GM12878 (cell line): Measurements from ENCODE around the gene SERPINI1. TPM values are rescaled to one million over a fixed set of nuclear protein-coding genes. Genes with fewer than 3 reads are reported as not detected.
A peak's percentile ranks its signal among the peaks of the same experiment; 100 is the strongest.

Source experiments
- BACH1 ChIP-seq: fragments of 450-650 bp; IDR thresholded peaks from 2 replicates; pipeline ENCODE4 v1.6.1; 2017; ENCODE audit warnings: mild to moderate bottlenecking, borderline replicate concordance
- CREM ChIP-seq: IDR thresholded peaks from 2 replicates; pipeline ENCODE4 v1.6.1; 2014; ENCODE audit warnings: antibody characterized with exemption, low read depth
- EP300 ChIP-seq, 2 experiments: fragments of 150-350 bp in 1 of 2; IDR thresholded peaks; 2 replicates each; pipeline ENCODE4 v1.6.1; 2011 to 2012; ENCODE audit warnings: low read depth in 2 of 2, low read length in 2 of 2, borderline replicate concordance in 1 of 2, improper control_type of control experiment in 1 of 2, inconsistent platforms in 1 of 2; ENCODE audit not compliant: control insufficient read depth in 1 of 2
- ESRRA ChIP-seq: IDR thresholded peaks from 2 replicates; pipeline ENCODE4 v1.6.1; 2012; ENCODE audit warnings: mild to moderate bottlenecking, low read length, improper control_type of control experiment
- ETV6 ChIP-seq, 2 experiments: fragments of 450-650 bp in 1 of 2; IDR thresholded peaks in 1 of 2; conservative IDR thresholded peaks in 1 of 2; 2 replicates each; pipeline ENCODE4 v1.6.1; 2014; ENCODE audit warnings: antibody characterized with exemption in 1 of 2, borderline replicate concordance in 1 of 2, low read depth in 1 of 2, mild to moderate bottlenecking in 1 of 2, moderate library complexity in 1 of 2
- GABPA ChIP-seq: IDR thresholded peaks from 2 replicates; pipeline ENCODE4 v1.6.1; 2014; ENCODE audit warnings: antibody characterized with exemption, low read depth, mild to moderate bottlenecking, inconsistent platforms
- HDAC6 ChIP-seq: fragments of 200-600 bp; sonication (generic); IDR thresholded peaks from one replicate; pipeline ENCODE4 v1.8.0; 2017; ENCODE audit warnings: antibody characterized with exemption; ENCODE audit not compliant: unreplicated experiment
- HDGF ChIP-seq: fragments of 450-650 bp; IDR thresholded peaks from 2 replicates; pipeline ENCODE4 v1.6.1; 2016; ENCODE audit warnings: antibody characterized with exemption
- KAT2A ChIP-seq: conservative IDR thresholded peaks from 2 replicates; pipeline ENCODE4 v1.6.1; 2011; ENCODE audit warnings: low read depth, low read length; ENCODE audit not compliant: control insufficient read depth
- MTA2 ChIP-seq: fragments of 450-650 bp; IDR thresholded peaks from 2 replicates; pipeline ENCODE4 v1.6.1; 2016; ENCODE audit warnings: low read depth, mild to moderate bottlenecking, moderate library complexity
- NFIC ChIP-seq: IDR thresholded peaks from 2 replicates; pipeline ENCODE4 v1.6.1; 2012; ENCODE audit warnings: low read depth, mild to moderate bottlenecking, inconsistent platforms, low read length, moderate library complexity
- PKNOX1 ChIP-seq: fragments of 450-650 bp; IDR thresholded peaks from 2 replicates; pipeline ENCODE4 v1.6.1; 2016; ENCODE audit warnings: mild to moderate bottlenecking
- RBBP5 ChIP-seq: fragments of 200-600 bp; sonication (generic); conservative IDR thresholded peaks from 2 replicates; pipeline ENCODE4 v1.6.1; 2016
- SMAD5 ChIP-seq: IDR thresholded peaks from 2 replicates; pipeline ENCODE4 v1.6.1; 2016; ENCODE audit warnings: antibody characterized with exemption, low read depth
- SMC3 ChIP-seq: IDR thresholded peaks from 2 replicates; pipeline ENCODE4 v1.6.1; 2011; ENCODE audit warnings: low read length, improper control_type of control experiment, borderline replicate concordance
- SREBF2 ChIP-seq: IDR thresholded peaks from 2 replicates; pipeline ENCODE4 v1.6.1; 2012; ENCODE audit warnings: mild to moderate bottlenecking, low read length
- ZBTB11 ChIP-seq: fragments of 450-650 bp; formaldehyde crosslinking; IDR thresholded peaks from 2 replicates; pipeline ENCODE4 v1.5.0; 2022; ENCODE audit warnings: mild to moderate bottlenecking, missing genetic modification characterization
- ZNF384 ChIP-seq: IDR thresholded peaks from 2 replicates; pipeline ENCODE4 v1.6.1; 2012; ENCODE audit warnings: low read depth, mild to moderate bottlenecking, low read length, improper control_type of control experiment, borderline replicate concordance
- ZZZ3 ChIP-seq: IDR thresholded peaks from 2 replicates; pipeline ENCODE4 v1.6.1; 2011; ENCODE audit warnings: low read depth; ENCODE audit not compliant: control insufficient read depth, insufficient read length
- polyA plus RNA-seq, 11 experiments: library from polyadenylated mRNA; depleted of rRNA in 4 of 11; unstranded in 6 of 11; stranded (reverse) in 5 of 11; fragments of >200 nt; fragmentation: Nextera tagmentation in 4 of 11; fragmentation: Illumina TruSeq in 1 of 11; extraction: Ambion mirVana in 4 of 11; extraction: Trizol in 1 of 11; gene quantifications; 1 replicate in 1 of 11; 2 replicates in 10 of 11; pipeline versions ENCODE4 v1.2.1 to v1.2.3, GENCODE V29; 2011 to 2016; ENCODE audit warnings: inconsistent platforms in 2 of 11, missing spikeins in 2 of 11, low read depth in 1 of 11
- total RNA-seq, 4 experiments: library from RNA; depleted of rRNA in 3 of 4; stranded (reverse); fragments of >200 nt in 3 of 4; fragmentation: Illumina TruSeq in 1 of 4; extraction: Trizol in 1 of 4; gene quantifications; 2 replicates each; pipeline versions ENCODE4 v1.2.1 to v1.2.3, GENCODE V29; 2013 to 2021
- TF ChIP-seq, protein P1 (sequence below): fragments of 450-650 bp; IDR thresholded peaks from 2 replicates; pipeline ENCODE4 v1.6.1; 2017; ENCODE audit warnings: low read depth, mild to moderate bottlenecking, moderate library complexity
- TF ChIP-seq, protein P2 (sequence below): fragments of 450-650 bp; IDR thresholded peaks from 2 replicates; pipeline ENCODE4 v1.6.1; 2016; ENCODE audit warnings: mild to moderate bottlenecking, moderate library complexity, borderline replicate concordance

SERPINI1 gene
- total and polyA plus RNA-seq, 10 of the 15 experiments (the other 5 are each of a cell fraction or from before 2014, with no cell fraction given): 1.5 to 7.6 (median 3.6) TPM

- TF ChIP-seq EP300 (IDR thresholded peaks at IDR 0.05; ENCODE audit: borderline replicate concordance in 1 of 2, control insufficient read depth in 1 of 2, low read depth in 2 of 2, low read length in 2 of 2) (peak in 1 of 2 experiments; percentile 20; a peak in 1 of 4 replicates), ZZZ3 (no peak), SMC3 (no peak), ZBTB11 (CRISPR knock-in tag) (no peak), KAT2A (no peak), NFIC (peak; percentile 60), PKNOX1 (peak; percentile 44; the same call in 1 of the 2 replicates), SREBF2 (no peak), BACH1 (no peak), GABPA (peak; percentile 28; the same call in 1 of the 2 replicates), ZNF384 (peak; percentile 15; the same call in 1 of the 2 replicates), MTA2 (peak; percentile 87), RBBP5 (no peak), SMAD5 (no peak), CREM (no peak), HDAC6 (no peak), ESRRA (no peak), ETV6 (conservative IDR thresholded peaks at IDR 0.05 in 1 of 2, IDR thresholded peaks at IDR 0.05 in 1 of 2; ENCODE audit: borderline replicate concordance in 1 of 2, low read depth in 1 of 2) (no peak), HDGF (no peak)
- TF ChIP-seq, protein P1, sequence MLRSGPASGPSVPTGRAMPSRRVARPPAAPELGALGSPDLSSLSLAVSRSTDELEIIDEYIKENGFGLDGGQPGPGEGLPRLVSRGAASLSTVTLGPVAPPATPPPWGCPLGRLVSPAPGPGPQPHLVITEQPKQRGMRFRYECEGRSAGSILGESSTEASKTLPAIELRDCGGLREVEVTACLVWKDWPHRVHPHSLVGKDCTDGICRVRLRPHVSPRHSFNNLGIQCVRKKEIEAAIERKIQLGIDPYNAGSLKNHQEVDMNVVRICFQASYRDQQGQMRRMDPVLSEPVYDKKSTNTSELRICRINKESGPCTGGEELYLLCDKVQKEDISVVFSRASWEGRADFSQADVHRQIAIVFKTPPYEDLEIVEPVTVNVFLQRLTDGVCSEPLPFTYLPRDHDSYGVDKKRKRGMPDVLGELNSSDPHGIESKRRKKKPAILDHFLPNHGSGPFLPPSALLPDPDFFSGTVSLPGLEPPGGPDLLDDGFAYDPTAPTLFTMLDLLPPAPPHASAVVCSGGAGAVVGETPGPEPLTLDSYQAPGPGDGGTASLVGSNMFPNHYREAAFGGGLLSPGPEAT: peak; percentile 63
- TF ChIP-seq, protein P2, sequence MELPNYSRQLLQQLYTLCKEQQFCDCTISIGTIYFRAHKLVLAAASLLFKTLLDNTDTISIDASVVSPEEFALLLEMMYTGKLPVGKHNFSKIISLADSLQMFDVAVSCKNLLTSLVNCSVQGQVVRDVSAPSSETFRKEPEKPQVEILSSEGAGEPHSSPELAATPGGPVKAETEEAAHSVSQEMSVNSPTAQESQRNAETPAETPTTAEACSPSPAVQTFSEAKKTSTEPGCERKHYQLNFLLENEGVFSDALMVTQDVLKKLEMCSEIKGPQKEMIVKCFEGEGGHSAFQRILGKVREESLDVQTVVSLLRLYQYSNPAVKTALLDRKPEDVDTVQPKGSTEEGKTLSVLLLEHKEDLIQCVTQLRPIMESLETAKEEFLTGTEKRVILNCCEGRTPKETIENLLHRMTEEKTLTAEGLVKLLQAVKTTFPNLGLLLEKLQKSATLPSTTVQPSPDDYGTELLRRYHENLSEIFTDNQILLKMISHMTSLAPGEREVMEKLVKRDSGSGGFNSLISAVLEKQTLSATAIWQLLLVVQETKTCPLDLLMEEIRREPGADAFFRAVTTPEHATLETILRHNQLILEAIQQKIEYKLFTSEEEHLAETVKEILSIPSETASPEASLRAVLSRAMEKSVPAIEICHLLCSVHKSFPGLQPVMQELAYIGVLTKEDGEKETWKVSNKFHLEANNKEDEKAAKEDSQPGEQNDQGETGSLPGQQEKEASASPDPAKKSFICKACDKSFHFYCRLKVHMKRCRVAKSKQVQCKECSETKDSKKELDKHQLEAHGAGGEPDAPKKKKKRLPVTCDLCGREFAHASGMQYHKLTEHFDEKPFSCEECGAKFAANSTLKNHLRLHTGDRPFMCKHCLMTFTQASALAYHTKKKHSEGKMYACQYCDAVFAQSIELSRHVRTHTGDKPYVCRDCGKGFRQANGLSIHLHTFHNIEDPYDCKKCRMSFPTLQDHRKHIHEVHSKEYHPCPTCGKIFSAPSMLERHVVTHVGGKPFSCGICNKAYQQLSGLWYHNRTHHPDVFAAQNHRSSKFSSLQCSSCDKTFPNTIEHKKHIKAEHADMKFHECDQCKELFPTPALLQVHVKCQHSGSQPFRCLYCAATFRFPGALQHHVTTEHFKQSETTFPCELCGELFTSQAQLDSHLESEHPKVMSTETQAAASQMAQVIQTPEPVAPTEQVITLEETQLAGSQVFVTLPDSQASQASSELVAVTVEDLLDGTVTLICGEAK: no peak
Observed at GRCh38 chr3:167773584-167773983, 38.1 kb downstream of the SERPINI1 start (continued).
